ENCODE measurements around the gene ZMIZ1.

- TF ChIP-seq CTCF (IDR thresholded peaks at IDR 0.05 in 4 of 5, conservative IDR thresholded peaks at IDR 0.05 in 1 of 5), result no peak
- no peak for TF ChIP-seq POLR2A (IDR thresholded peaks at IDR 0.05)
Observed at GRCh38 chr10:79170226-79170752, 101.5 kb downstream of the ZMIZ1 start.

Data from gastrocnemius medialis (tissue), 4 donors.